Caki2 (cell line): ENCODE results near the gene NRXN3. TPM values are rescaled to one million over a fixed set of nuclear protein-coding genes. Genes with fewer than 3 reads are reported as not detected.
A peak's percentile ranks its signal among the peaks of the same experiment; 100 is the strongest.

Experiments
- DNase-seq: peaks from one replicate; pipeline ENCODE4 v3.0.0-alpha.2; 2015; ENCODE audit warnings: low read depth
- in situ Hi-C: cut with HindIII; loops from 2 replicates; pipeline ENCODE4 v1.10.0; 2016; ENCODE audit warnings: low sequenced_read_pairs, low pct_unique_long_range_greater_than_20kb, mixed read lengths
- total RNA-seq: library from RNA; depleted of rRNA; stranded (reverse); fragments of >200 nt; shearing (Covaris generic); gene quantifications from 2 replicates; pipeline ENCODE4 v1.2.3, GENCODE V29; 2014; ENCODE audit warnings: low replicate concordance

The NRXN3 gene
- total RNA-seq, 1 experiment from 2014 or later, result not detected

- DNase-seq, result no peak
These were observed 174.1 kb downstream of the NRXN3 start for GRCh38 chr14:78344290-78344689.

GRCh38 chr14:78345131-78345744 is 175.1 kb downstream of the NRXN3 start:
- in situ Hi-C loops, result no loop called here
- no peak for DNase-seq

More at GRCh38 chr14:78344290-78344689, 174.1 kb downstream of the NRXN3 start:
- in situ Hi-C loops, result no loop called here

GRCh38 chr14:78346747-78347146 is 176.6 kb downstream of the NRXN3 start:
- in situ Hi-C loops, result no loop called here
- no peak for DNase-seq

GRCh38 chr14:78355109-78355508 is 184.9 kb downstream of the NRXN3 start:
- in situ Hi-C loops, result no loop called here
- DNase-seq, result no peak

GRCh38 chr14:78356391-78356790 is 186.2 kb downstream of the NRXN3 start:
- DNase-seq, result no peak
- in situ Hi-C loops, result no loop called here

DNA sequence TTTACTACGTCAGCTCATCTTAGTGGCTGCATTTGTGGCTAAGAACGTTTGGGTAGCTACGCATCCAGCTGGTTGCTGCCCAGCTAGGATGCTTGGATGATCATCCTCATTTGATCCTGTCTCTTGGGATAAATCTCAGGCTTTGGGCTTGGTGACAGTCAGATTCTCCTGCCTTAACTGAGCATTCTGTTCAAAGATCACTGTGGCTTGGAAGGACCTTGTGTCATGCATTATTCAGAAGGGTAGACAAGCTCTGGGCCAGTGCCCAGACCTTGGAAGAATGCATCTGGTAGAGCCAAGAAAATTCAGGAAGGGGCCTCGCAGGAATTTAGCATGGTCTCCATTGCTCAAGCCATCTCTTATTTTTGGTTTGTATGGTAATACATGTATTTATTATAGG is 188.4 kb downstream of the NRXN3 start:
- no peak for DNase-seq
- in situ Hi-C loops, result no loop called here

- no peak for DNase-seq
- in situ Hi-C loops, result no loop called here
These were observed 189.4 kb downstream of the NRXN3 start for GRCh38 chr14:78359581-78359980.

DNA sequence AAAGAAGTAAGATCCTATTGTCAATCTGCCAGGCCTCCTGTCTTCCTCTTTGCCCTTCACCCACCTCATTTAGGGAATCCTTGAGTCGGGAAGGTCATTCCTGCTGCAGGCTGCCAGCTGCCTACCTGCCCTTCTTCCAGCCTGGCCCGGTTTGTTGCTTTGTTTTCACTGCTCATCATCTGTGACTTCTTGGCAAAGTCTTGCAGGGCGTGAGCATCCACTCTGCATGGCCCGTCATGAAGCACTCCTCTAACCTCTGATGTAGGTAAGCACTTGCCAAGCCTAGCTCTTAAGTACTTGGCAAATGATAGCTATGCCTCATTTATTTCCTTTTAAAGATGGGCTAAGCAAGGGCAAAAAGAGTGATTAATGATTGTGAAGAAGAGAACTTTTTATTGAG is 192.8 kb downstream of the NRXN3 start:
- DNase-seq, result no peak
- in situ Hi-C loops, result no loop called here

- in situ Hi-C loops, result no loop called here
These were observed 197.2 kb downstream of the NRXN3 start for GRCh38 chr14:78367355-78367754.

DNA sequence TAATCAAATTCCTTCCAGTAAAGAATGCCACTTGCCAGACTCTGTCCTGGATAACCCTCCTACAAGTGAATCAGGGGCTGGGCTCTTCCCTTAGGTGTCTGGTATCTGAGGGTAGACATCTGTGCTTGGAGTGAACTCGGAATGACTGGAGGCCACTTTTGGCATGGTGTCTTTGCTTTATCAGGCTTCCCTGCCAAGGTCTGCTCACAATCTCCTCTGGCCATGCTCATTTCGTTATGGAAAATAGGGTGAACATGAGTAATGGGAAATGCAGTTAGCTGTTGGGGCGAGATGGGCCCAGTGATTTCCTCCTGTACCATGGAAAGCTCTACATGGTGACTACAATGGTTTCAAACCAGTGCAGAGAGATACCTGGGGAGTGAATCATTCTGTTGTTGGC is 212.9 kb downstream of the NRXN3 start:
- no peak for DNase-seq
- in situ Hi-C loops, result no loop called here

More at GRCh38 chr14:78367355-78367754, 197.2 kb downstream of the NRXN3 start:
- no peak for DNase-seq

- in situ Hi-C loops, result no loop called here
- no peak for DNase-seq
These were observed 228.0 kb downstream of the NRXN3 start for GRCh38 chr14:78398216-78398615.

- in situ Hi-C loops, result no loop called here
- DNase-seq, result peak; percentile 4
These were observed 229.2 kb downstream of the NRXN3 start for GRCh38 chr14:78399316-78399889.

GRCh38 chr14:78401866-78402265 is 231.7 kb downstream of the NRXN3 start:
- peak; percentile 16 for DNase-seq
- in situ Hi-C loops, result no loop called here

GRCh38 chr14:78403278-78403815 is 233.2 kb downstream of the NRXN3 start:
- in situ Hi-C loops, result no loop called here

DNA sequence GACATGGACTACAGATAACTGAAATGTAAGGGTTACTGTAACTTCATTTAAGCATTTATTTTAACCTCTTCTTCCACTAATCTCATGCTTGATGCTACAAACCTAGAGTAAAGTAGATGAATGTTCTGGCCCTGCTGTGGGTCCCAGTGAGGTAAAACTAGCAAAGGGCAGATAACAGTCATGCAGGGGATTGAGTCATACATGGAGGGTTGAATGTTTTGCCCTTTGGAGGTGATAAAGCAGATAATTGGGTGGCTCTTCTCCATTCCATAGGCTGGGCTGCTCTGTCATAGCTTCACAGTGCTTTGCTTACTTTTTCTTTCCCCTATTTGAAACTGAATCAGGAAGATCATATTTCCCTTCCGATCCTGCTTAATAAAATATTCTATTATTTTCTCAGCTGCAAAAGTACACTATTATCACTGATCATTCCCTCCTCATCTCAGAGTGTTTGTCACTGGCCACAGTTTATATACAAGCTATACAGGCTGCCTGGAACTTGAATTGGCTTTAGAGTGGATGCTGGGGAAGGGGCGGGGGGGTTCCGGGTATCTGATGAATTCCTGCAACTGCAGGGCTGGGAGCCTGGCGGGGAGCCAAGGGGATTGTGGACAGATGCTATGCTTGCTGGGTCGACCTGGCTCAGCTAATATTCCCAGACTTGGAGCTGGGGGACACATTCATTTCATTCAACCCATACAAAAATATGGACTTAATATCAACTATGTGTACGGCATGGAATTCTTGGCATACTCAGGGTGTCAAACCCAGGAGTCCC is 235.1 kb downstream of the NRXN3 start:
- no peak for DNase-seq
- in situ Hi-C loops, result no loop called here

More at GRCh38 chr14:78403278-78403815, 233.2 kb downstream of the NRXN3 start:
- DNase-seq, result peak; percentile 49

GRCh38 chr14:78412475-78412874 is 242.3 kb downstream of the NRXN3 start:
- in situ Hi-C loops, result no loop called here
- no peak for DNase-seq

DNA sequence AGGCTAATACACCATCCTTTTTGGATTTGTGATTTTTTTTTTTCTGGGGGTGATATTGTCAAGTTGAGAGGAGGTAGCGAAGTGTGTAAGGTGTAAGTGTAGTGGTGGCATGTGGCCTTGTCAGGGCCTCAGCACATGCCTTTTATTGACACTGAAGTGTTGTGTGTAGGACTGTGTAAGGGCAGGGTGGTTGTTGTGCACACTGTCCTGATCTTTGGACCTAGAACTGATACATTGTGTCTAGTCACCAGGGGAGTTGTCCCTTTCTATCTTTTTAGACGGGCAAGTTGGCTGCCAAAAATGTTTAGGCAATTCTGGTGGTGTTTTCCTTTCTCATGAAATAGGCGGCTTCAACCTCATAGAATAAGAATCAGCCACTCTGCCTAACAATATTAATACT is 244.0 kb downstream of the NRXN3 start:
- DNase-seq, result no peak
- in situ Hi-C loops, result no loop called here

- in situ Hi-C loops, result no loop called here
- no peak for DNase-seq
These were observed 247.4 kb downstream of the NRXN3 start for GRCh38 chr14:78417532-78417931.

GRCh38 chr14:78424311-78424710 is 254.1 kb downstream of the NRXN3 start:
- no peak for DNase-seq
- in situ Hi-C loops, result no loop called here
